GM18505 (cell line): Measurements from ENCODE around the gene HOGA1.
"Not testable (repeated sequence)": the region's sequence is repeated elsewhere in the genome, so short reads cannot be mapped to it uniquely, and the experiment has no call there.

Experiments
- ATAC-seq: cut with Tn5 transposase; IDR thresholded peaks from one replicate; pipeline ENCODE4 v1.9.1; 2021; ENCODE audit not compliant: unreplicated experiment
- POLR2A ChIP-seq: IDR thresholded peaks from 4 replicates; pipeline ENCODE4 v1.6.1; 2011; ENCODE audit warnings: borderline replicate concordance; ENCODE audit not compliant: insufficient read depth, insufficient read length; ENCODE audit errors: extremely low read depth

The HOGA1 gene

GRCh38 chr10:97623277-97623676, 39.1 kb downstream of the HOGA1 start:
- ATAC-seq: no peak
- no peak for TF ChIP-seq POLR2A

- TF ChIP-seq POLR2A: no peak
- no peak for ATAC-seq
These were observed 43.5 kb downstream of the HOGA1 start for GRCh38 chr10:97627731-97628130.

- TF ChIP-seq POLR2A: no peak
- no peak for ATAC-seq
These were observed 44.0 kb downstream of the HOGA1 start for GRCh38 chr10:97628228-97628627.

- TF ChIP-seq POLR2A: no peak
- no peak for ATAC-seq
These were observed 45.1 kb downstream of the HOGA1 start for GRCh38 chr10:97629289-97629688.

GRCh38 chr10:97631098-97631497, 46.9 kb downstream of the HOGA1 start:
- ATAC-seq: no peak

GRCh38 chr10:97632949-97633884, 49.0 kb downstream of the HOGA1 start, which contains the start of gene MORN4:
MORN4 (minus strand) TSS chr10:97633500; CDS start chr10:97619653, 13,847 bp downstream.
- peak; percentile 49 for TF ChIP-seq POLR2A
- peak; percentile 98 for ATAC-seq

More at GRCh38 chr10:97631098-97631497, 46.9 kb downstream of the HOGA1 start:
- TF ChIP-seq POLR2A: no peak

- no peak for TF ChIP-seq POLR2A
- ATAC-seq: no peak
These were observed 49.7 kb downstream of the HOGA1 start for GRCh38 chr10:97633921-97634320.

GRCh38 chr10:97635577-97635976, 51.4 kb downstream of the HOGA1 start:
- ATAC-seq: no peak
- no peak for TF ChIP-seq POLR2A

GRCh38 chr10:97639090-97639489, 54.9 kb downstream of the HOGA1 start:
- ATAC-seq: not testable (repeated sequence)

- peak; percentile 96 for ATAC-seq
- peak; percentile 76 for TF ChIP-seq POLR2A
These were observed 56.1 kb downstream of the HOGA1 start, which contains the start of gene PI4K2A for GRCh38 chr10:97640174-97640867. PI4K2A (plus strand) TSS chr10:97640671; CDS start chr10:97640743, 72 bp downstream.

GRCh38 chr10:97640868-97641811, 57.0 kb downstream of the HOGA1 start:
- TF ChIP-seq POLR2A: no peak
- peak; percentile 33 for ATAC-seq

GRCh38 chr10:97642471-97643159, 58.4 kb downstream of the HOGA1 start:
- not testable (repeated sequence) for ATAC-seq
